ENCODE measurements around the gene EFCAB12.

Gene EFCAB12

GRCh38 chr3:129428376-129429079 is at the start of gene EFCAB12:
TSS of gene EFCAB12 (minus strand) at chr3:129428636. CDS start at chr3:129428488, 148 bp downstream.
- peak; percentile 91 for DNase-seq (ENCODE audit: low spot score)

DNA sequence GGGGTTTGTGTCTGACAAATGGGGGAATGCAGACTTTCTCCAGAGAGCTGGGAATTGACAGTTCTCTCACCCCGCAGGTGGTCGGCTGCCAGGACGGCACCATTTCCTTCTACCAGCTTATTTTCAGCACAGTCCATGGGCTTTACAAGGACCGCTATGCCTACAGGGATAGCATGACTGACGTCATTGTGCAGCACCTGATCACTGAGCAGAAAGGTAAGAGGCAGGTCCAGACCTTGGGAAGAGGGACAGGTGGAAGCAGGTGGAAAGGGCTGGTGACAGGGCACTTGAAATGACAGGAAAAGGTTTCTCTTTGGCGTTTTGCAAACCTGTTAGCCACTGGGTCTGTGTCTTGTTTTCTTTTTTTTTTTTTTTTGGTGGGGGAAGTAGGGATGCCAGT is 48.1 kb upstream of the EFCAB12 start:
- no peak for DNase-seq (ENCODE audit: low spot score)

DNA sequence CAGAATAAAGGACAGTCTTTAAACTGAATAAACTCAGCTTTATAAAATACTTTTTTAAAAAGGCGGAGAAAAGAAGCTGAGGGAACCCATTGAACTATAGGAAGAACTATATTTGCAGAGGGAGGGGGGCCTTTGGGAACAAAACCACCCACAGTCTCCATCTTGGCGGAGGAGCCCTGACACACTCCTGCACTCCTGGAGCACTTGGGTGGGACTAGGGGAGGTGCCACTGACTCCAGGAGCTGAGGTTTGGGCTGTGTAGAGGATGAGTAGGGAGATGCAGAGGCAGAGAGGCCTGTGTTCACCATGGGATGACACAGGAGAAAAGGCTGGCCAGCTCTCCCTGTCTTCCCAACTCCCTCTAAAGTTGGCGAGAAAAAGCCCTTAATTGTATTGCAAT is 47.4 kb upstream of the EFCAB12 start:
- DNase-seq (ENCODE audit: low spot score) = no peak

GRCh38 chr3:129474984-129475804 is 46.8 kb upstream of the EFCAB12 start:
- no peak for DNase-seq (ENCODE audit: low spot score)

DNA sequence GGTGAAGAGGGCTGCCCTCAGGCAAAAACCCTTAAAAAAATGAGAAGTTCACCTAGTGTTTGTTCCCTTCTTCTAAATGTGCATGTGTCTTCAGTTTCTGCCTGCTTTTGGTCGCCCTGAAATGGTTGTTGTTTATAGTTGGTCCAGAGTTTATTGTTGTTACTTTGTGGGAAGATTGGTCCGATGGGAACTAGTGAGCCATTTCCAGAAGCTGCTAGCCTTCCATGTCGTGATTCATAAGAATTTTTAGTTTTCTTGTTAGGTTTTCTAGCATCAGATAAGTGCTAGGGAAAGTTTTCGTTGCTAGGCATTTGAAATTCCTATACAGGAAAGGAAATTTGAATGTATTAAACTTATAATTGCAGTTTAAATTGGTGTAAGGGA is 45.3 kb upstream of the EFCAB12 start:
- no peak for DNase-seq (ENCODE audit: low spot score)

DNA sequence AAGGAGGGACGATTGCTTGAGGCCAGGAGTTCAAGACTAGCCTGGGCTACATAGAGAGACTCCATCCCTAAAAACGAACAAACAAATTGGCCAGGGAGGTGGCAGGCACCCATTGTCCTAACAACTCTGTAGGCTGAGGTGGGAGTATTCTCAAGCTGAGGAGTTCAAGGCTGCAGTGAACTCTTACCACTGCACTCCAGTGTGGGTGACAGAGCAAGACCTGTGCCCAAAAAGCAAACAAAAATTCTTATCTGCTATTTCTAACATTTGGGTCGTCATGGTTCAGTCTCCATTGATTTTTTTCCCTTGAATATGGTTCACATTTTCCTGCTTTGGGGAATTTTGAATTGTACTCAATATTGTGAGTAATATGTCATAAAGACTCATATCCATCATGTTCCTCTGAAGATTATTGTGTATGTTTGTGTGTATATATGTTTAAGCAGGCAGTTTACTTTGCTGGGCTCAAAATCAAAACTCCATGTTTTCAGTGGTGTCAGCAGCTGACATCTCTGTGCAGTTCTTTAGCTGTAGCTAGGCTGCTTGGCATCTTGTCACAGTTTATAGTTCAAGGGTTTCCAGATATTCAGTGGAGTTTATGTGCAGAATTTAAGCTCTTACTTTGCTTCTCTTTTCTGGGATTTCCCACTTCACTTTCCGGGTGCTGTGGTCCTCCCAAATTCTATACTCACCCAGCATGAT is 44.8 kb upstream of the EFCAB12 start:
- no peak for DNase-seq (ENCODE audit: low spot score)

DNA sequence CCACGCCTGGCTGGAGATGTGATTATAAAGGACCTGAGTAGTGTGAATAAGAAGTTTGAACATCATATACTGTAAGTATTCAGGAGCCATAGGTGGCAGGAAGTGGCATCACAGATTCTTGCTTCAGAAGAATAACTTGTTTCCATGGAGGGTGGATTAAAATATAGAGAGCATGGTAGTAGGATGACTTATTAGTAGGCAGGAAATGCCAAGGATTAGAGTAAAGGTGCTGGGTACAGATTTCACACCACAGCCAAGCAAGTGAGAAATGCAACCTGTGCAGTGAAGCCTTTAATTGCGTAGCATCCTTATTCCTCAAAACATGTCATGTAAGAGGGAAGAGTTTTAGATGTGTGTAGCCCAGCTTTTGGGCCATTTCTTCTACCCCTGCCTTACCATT is 42.4 kb upstream of the EFCAB12 start:
- no peak for DNase-seq (ENCODE audit: low spot score)

DNA sequence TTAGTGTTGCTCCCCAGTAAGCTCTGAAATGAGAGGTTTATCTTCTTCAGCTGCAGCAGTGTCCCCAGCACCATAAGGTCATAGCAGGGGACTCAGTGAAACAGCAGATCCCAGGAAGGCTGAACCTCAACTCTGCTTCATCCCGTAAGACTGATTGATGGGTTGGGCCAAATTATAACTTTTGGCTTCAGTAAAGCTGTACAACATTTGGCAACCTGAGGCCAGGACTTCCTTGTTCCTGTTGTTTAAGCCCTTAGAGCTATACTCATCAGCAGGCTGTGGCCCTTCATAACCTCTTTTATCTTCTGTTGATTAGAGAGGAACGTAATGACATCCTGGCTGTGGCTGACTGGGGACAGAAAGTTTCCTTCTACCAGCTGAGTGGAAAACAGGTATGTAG is 40.6 kb upstream of the EFCAB12 start:
- no peak for DNase-seq (ENCODE audit: low spot score)

DNA sequence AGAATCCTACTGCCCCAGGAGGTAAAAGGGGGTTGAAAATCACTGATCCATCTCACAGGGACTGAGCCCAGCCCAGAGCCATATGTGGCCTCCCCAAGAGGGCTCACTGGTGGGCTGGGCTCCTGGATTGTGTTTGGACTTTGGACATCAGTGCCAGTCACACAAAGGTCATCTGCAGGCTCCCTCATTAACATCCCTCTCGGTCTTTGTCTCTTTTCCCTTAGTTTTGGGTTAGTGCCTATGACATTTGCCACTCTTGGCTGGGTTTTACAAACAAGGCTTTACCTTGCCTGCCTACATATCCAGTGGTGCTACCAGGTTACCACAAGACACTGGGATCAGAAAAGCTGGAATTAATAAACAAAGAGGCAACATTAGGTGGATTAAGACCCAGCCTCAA is 39.5 kb upstream of the EFCAB12 start:
- no peak for DNase-seq (ENCODE audit: low spot score)

- no peak for DNase-seq (ENCODE audit: low spot score)
Observed at GRCh38 chr3:129463716-129464115, 35.3 kb upstream of the EFCAB12 start.

DNA sequence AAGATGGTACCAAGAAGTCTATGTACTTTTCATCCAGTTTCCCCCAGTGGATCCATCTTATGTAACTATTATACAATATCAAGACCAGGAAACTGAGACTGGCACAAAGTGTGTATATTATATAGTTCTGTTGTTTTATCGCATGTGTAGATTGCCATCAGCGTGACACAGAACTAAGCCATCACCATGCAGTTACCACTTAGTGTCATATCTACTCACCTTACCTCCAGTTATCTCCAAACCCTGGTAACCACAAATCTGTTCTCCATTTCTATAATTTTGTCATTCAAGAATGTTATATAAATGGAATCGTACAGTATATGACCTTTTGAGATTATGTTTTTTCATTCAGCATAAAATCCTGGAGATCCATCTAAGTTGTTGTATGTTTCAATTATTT is 34.7 kb upstream of the EFCAB12 start:
- DNase-seq (ENCODE audit: low spot score) = no peak

GRCh38 chr3:129462361-129462968 is 34.0 kb upstream of the EFCAB12 start:
- DNase-seq (ENCODE audit: low spot score) = no peak

DNA sequence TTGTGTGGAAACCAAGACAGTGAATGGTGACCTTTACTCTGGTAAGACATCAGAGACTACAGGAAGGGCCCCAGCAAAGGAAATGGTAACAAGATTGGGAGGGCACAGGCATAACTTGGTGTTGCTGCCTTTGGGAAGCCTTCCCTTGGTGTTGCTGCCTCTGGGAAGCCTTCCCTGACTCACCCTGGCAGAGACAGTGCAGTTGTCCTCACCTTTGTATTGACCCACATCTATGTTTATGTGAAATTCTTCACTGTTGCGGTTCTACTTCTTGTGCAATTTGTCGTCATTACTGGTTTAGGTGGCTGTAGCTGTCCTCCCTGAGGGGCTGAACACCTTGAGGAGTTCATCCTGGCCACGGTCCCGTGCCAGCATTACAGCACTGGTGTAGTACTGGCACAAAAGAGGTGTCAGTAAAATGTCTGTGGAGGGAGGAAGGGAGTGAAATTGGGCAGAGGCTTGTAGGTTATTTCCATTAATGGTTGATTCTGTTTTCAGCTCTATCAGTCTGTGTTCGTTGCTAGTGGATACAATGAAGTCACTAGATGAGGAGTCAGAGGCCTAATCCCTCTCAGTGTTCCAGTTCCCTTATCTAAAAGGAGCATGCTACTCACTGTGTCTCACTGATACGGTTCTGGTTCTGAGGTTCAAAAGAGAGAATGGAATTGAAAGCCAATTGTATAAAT is 33.2 kb upstream of the EFCAB12 start:
- no peak for DNase-seq (ENCODE audit: low spot score)

DNA sequence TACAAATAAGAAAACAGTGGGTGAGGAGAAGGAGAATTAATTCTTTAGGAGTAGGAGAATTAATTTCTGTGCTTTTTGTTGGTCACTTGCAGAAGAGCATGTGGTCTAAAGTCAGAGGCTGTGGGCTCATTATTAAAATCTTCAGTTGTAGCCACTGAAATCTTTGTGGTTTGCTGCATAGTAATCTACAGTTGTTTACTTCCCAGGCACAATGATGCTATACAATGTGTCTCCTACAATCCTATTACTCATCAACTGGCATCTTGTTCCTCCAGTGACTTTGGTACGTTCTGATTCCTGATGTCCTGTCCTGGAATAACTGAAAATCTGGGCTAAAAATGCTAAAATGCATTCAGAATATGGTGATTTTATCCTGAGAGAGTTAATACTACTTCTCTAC is 32.6 kb upstream of the EFCAB12 start:
- peak; percentile 60 for DNase-seq (ENCODE audit: low spot score)

GRCh38 chr3:129460572-129460971 is 32.1 kb upstream of the EFCAB12 start:
- DNase-seq (ENCODE audit: low spot score) = no peak

DNA sequence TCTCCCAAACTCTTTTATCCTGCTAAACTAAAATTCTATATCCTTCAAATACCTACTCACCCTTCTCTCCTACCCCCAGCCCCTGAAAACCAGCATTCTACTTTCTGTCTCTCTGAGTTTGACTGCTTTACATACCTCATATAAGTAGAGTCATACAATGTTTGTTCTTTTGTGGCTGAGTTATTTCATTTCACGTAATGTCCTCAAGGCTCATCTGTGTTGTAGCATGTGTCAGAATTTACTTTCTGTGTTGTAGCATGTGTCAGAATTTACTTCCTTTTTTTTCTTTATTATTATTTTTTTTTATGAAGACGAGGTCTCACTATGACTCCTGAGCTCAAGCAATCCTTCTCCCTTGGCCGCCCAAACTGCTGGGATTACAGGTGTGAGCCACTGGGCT is 31.7 kb upstream of the EFCAB12 start:
- DNase-seq (ENCODE audit: low spot score) = no peak

DNA sequence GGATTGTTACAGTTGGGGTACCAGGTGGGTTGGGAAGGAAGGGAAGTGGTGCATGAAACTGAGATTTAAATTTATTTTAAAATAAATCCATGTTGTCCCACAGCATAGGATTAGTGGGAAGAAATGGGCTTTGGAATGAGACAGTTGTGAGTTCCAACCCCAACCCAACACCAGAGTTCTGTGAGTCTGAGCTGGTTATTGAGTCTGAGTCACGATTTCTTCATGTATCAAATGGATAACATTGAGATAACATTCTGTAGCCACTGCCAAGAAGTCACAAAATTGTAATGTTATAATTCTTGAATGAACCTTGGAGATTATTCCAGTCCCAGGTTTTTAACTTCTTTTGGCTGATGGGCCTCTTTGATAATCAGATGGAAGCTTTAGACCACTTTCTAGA is 25.3 kb upstream of the EFCAB12 start:
- DNase-seq (ENCODE audit: low spot score) = no peak

DNA sequence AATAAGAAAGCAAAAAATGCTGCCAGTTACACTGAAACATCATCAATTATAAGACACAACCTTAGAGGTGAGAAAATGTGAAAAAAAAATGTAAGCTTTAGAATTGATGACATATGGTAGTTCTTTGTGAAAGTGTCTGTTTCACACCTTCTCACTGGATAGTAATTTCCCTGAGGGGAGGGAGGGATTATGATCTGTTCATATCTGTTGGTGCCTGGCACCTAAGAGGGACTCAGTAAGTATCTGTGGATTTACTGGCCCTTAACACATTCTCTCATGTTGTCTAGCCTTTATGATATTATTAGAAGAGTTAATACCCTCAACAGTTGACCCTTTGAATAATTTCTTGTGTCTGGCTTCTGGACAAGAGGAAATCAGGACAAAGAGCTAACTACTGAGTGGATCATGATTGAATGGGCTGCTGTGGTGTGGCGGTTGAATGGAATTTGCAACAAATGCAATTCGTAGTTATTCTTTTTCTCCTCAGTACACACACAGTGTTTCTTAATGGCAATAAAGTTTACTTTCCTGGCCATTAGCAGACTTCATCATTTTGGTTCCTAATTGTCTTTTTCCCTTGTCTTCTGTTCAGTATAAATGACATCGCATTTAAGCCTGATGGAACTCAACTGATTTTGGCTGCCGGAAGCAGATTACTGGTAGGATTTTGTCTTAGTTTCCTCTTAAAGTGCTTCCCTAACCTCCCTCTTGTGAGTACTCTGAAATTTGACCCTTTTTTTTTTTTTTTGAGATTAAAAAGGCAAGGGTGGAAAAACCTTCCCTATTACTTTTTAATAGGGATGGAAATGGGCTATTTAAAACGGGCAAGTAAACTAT is 21.1 kb upstream of the EFCAB12 start:
- no peak for DNase-seq (ENCODE audit: low spot score)

DNA sequence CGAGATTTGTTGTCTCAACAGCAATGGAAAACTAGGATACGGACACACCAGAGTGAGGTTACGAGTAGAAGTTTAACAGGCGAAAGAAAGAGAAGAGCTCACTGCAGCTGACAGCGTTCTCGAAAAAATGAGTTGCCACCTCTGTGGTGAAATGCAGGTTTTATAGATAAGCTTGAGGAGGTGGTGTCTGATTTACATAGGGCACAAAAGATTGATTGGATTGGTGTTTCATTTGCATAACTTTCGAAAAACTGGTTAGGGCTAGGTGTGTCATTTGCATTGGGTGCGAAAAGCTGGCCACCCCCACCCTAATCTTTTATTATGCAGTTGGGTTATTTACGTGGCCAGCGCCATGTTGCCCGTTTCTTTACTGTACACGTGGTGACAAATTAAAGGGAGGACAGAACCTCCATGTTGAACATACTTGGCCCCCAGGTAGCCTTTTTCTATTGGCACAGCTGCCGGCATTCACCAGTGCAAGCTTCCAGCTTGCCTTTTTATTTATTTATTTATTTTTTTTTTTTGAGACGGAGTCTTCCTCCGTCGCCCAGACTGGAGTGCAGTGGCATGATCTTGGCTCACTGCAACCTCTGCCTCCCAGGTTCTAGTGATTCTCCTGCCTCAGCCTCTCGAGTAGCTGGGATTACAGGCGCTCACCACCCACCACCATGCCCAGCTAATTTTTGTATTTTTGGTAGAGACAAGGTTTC is 19.9 kb upstream of the EFCAB12 start:
- DNase-seq (ENCODE audit: low spot score) = no peak

- no peak for DNase-seq (ENCODE audit: low spot score)
Observed at GRCh38 chr3:129446926-129447325, 18.5 kb upstream of the EFCAB12 start.

All from kidney capillary endothelial cell (primary cell).